Panc1 (cell line): ENCODE data around the gene BRAP.

Source experiments
- CTCF ChIP-seq: fragments of 450-650 bp; IDR thresholded peaks from 2 replicates; pipeline ENCODE4 v1.5.1; 2017; ENCODE audit warnings: mild to moderate bottlenecking
- POLR2AphosphoS5 ChIP-seq: IDR thresholded peaks from 2 replicates; pipeline ENCODE4 v1.6.1; 2012; ENCODE audit warnings: mild to moderate bottlenecking, low read depth, low read length, moderate library complexity
- REST ChIP-seq, 2 experiments: IDR thresholded peaks; 2 replicates each; pipeline ENCODE4 v1.6.1; 2011 to 2012; ENCODE audit warnings: low read depth in 2 of 2, control low read depth in 1 of 2, low read length in 1 of 2, mild to moderate bottlenecking in 1 of 2, moderate library complexity in 1 of 2; ENCODE audit not compliant: insufficient read depth in 1 of 2
- SIN3A ChIP-seq: IDR thresholded peaks from 2 replicates; pipeline ENCODE4 v1.6.1; 2012; ENCODE audit warnings: low read depth, mild to moderate bottlenecking, low read length, moderate library complexity, borderline replicate concordance; ENCODE audit not compliant: insufficient read depth
- TCF7L2 ChIP-seq: IDR thresholded peaks from 2 replicates; pipeline ENCODE4 v1.6.1; 2011; ENCODE audit warnings: mild to moderate bottlenecking, low read depth, low read length, inconsistent platforms

- TF ChIP-seq SIN3A (peak; percentile 58), CTCF (no peak), REST (IDR thresholded peaks at IDR 0.05; ENCODE audit: insufficient read depth in 1 of 2, low read depth in 2 of 2, low read length in 1 of 2) (no peak), POLR2AphosphoS5 (no peak), TCF7L2 (no peak)
Measured at GRCh38 chr12:111596985-111597830, 88.5 kb downstream of the BRAP start.
